H1 (cell line): ENCODE data around the gene TTBK1.

Experiments used
- CEBPB ChIP-seq: IDR thresholded peaks from 2 replicates; pipeline ENCODE4 v1.6.1; 2012; ENCODE audit warnings: low read depth, low read length
- EZH2 ChIP-seq: fragments of 200-600 bp; sonication (generic); IDR thresholded peaks from 2 replicates; pipeline ENCODE4 v1.7.1; 2012; ENCODE audit warnings: low read depth, mild to moderate bottlenecking, moderate library complexity, low read length, inconsistent platforms; ENCODE audit not compliant: severe bottlenecking
- JUND ChIP-seq: IDR thresholded peaks from 2 replicates; pipeline ENCODE4 v1.6.1; 2011; ENCODE audit warnings: mild to moderate bottlenecking, improper control_type of control experiment, low read length

DNA sequence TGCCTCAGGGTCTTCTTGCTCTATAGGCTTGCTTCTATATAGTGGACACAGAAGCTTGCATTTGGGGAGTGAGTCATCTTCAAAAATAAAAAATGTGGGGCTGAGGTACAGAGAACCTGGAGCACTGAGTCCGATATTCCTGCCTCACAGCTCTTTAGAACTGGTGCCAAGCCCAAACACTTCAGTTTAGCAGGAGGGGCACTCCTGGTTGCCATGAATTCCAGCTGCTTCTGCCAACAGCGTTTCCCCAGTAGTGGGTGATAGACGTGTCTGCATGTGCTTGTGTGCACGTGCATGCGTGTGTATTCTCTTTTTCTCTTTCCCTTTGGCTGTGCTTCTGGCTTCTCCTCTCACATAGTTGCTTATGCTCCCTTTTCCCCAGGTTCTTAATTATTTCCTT lies 25.9 kb upstream of the TTBK1 start:
- TF ChIP-seq JUND (no peak), CEBPB (no peak), EZH2 (no peak)
